Suprapubic skin (tissue), 3 donors: ENCODE measurements around the gene STIM1.

ENCODE experiments used
- EP300 ChIP-seq: sonication (generic); formaldehyde crosslinking; IDR thresholded peaks from one replicate; pipeline ENCODE4 v1.6.1; 2017; ENCODE audit warnings: antibody characterized with exemption
- TF ChIP-seq, protein P1 (sequence below), 2 donors: fragments of 200-600 bp in 1 of 2; fragments of 450-650 bp in 1 of 2; sonication (generic) in 1 of 2; IDR thresholded peaks; one replicate each; pipeline ENCODE4 v1.5.1; 2016 to 2019; ENCODE audit warnings: antibody characterized with exemption in 2 of 2, mild to moderate bottlenecking in 1 of 2, moderate library complexity in 1 of 2

DNA sequence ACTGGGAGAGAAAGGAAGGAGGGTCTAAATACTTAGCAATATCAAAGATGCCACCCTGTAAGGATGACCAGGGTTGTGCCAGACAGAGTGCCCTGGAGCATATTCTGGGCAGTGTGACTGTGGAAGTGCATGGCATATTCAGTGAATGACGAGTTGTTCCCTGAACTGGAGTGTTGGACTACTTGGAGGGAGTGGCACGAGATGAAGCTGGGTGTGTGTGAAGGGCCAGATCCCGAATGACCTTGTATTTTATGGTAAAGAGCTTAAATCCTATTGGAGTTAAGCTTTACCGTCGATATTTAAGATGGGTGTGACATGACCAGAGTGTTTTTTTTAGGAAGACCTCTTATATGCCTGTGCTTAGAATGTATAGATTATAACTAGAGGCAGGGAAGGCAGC, 48.8 kb downstream of the STIM1 start:
- TF ChIP-seq, protein P1, sequence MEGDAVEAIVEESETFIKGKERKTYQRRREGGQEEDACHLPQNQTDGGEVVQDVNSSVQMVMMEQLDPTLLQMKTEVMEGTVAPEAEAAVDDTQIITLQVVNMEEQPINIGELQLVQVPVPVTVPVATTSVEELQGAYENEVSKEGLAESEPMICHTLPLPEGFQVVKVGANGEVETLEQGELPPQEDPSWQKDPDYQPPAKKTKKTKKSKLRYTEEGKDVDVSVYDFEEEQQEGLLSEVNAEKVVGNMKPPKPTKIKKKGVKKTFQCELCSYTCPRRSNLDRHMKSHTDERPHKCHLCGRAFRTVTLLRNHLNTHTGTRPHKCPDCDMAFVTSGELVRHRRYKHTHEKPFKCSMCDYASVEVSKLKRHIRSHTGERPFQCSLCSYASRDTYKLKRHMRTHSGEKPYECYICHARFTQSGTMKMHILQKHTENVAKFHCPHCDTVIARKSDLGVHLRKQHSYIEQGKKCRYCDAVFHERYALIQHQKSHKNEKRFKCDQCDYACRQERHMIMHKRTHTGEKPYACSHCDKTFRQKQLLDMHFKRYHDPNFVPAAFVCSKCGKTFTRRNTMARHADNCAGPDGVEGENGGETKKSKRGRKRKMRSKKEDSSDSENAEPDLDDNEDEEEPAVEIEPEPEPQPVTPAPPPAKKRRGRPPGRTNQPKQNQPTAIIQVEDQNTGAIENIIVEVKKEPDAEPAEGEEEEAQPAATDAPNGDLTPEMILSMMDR (IDR thresholded peaks at IDR 0.05): no peak
- TF ChIP-seq EP300: no peak
